NCI-H748 (cell line): Measurements from ENCODE around the gene SEMA6B.
A peak's percentile ranks its signal among the peaks of the same experiment; 100 is the strongest.
"Not testable (repeated sequence)": the region's sequence is repeated elsewhere in the genome, so short reads cannot be mapped to it uniquely, and the experiment has no call there.

Experiments used
- DNase-seq: peaks from one replicate; lab custom pipeline; 2025; ENCODE audit not compliant: unreplicated experiment; lab: John Stamatoyannopoulos, UW

Gene SEMA6B

GRCh38 chr19:4548238-4548584 lies 11.3 kb downstream of the SEMA6B start:
- no peak for DNase-seq

GRCh38 chr19:4547303-4548237 lies 11.9 kb downstream of the SEMA6B start:
- DNase-seq, result peak; percentile 30

DNA sequence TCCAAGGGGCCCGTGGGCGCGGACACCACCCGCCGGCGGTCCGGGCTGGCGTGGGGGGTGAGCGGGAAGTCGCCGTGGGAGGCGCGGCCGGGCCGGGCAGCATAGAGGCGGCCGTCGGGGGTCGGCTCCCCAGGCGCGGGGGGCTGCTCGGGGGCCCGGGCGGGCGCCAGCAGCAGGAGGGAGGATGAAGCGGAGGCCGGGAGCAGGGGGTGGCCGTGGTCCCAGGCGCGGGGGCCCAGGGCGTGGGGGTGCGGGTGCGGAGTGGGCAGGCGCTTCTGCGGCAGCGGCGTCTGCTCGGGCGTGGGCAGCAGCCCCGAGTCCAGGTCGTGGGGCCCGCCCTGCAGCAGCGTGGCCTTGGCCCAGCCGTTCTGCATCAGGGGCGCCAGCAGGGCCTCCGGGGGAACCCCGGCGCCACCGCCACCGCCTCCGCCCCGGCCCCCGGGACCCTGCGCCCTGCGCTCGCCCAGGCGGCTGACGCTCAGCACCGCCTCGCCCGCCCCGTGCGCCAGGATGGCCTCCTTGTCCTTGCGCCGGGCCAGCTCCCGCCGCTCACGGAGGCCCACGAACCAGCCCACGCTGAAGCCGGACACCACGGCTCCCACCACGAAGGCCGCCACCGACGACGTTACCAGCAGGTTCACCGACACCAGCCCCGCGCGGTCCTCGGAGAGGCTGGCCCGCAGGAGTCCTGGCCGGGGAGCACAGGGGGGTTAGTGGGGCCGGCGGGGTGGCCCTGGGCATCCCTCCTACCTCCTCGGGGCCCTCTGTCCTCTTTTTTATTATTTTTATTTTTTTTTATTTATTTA lies 15.4 kb downstream of the SEMA6B start:
- DNase-seq, result no peak

DNA sequence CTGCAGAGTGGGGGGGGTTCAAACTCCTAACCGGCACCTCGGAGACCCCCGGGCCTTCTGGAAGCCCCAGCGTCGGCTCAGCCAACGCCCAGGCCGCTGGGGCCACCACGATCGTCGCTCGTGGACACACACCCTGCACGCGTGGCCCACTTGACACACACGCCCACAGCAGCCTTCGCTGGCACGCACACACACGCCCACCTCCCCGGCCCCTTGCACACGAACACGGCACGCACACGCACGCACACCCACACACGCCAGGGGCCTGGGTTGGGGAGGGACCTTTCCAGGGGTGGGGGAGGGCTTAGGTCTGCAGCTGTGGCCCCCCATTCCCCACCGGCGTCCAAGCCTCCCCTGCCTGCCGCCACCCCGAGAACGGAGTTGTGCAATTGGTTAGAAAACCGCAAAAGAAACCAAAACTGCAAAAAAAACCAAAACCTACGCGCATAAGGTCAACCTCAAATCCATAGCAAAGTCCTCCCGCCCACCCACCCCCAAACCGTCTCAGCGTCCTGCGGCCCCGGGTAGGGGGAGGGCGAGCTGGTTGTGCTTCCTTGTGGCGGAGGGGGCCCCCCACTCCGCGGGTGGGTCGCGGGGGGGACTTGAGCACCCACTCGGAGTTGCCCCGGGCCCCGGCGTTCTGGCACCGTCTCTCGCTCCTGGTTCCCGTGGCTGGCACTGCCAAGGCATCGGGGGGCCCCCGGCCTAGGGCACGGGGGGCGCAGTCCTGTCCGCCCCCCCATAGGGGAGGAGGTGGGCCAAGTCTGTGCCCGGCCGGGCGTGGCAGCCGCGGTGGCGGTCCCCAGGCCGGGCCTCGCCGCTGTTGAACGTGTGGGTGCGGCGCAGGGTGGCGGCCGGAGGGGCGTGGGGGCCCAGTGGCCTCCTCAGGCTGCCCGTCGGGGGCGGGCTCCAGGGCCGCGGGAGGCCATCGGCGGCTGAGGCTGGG lies 16.3 kb downstream of the SEMA6B start:
- no peak for DNase-seq

DNA sequence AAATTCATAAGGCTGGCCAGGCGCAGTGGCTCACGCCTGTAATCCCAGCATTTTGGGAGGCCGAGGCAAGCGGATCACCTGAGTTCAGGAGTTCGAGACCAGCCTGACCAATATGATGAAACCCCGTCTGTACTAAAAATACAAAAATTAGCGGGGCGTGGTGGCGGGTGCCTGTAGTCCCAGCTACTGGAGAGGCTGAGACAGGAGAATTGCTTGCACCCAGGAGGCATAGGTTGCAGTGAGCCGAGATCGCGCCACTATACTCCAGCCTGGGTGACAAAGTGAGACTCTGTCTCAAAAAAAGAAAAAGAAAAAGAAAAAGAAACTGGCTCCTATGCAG lies 17.7 kb downstream of the SEMA6B start:
- not testable (repeated sequence) for DNase-seq

DNA sequence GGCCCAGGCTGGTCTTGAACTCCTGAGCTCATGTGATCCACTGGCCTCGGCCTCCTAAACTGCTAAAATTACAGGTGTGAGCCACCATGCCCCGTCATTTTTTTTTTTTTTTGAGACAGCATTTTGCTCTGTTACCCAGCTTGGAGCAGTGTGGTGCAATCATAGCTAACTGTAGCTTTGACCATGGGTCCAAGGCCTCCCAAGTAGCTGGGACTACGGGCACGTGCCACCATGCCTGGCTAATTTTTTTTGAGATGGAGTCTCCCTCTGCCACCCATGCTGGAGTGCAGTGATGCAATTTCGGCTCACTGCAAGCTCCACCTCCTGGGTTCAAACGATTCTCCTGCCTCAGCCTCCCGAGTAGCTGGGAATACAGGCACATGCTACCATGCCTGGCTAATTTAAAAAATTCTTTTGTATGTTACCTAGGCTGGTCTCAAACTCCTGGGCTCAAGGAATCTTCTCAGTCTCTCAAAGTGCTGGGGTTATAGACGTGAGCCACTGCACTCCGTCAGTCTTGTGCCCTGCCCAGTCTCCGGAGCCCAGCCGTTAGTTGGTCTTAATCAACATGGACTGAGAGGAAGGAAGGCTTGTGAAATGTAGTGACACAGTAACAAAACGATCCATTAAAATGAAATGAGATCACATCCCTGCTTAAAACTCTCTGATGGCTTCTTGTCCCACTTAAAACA lies 18.2 kb downstream of the SEMA6B start:
- DNase-seq, result no peak

DNA sequence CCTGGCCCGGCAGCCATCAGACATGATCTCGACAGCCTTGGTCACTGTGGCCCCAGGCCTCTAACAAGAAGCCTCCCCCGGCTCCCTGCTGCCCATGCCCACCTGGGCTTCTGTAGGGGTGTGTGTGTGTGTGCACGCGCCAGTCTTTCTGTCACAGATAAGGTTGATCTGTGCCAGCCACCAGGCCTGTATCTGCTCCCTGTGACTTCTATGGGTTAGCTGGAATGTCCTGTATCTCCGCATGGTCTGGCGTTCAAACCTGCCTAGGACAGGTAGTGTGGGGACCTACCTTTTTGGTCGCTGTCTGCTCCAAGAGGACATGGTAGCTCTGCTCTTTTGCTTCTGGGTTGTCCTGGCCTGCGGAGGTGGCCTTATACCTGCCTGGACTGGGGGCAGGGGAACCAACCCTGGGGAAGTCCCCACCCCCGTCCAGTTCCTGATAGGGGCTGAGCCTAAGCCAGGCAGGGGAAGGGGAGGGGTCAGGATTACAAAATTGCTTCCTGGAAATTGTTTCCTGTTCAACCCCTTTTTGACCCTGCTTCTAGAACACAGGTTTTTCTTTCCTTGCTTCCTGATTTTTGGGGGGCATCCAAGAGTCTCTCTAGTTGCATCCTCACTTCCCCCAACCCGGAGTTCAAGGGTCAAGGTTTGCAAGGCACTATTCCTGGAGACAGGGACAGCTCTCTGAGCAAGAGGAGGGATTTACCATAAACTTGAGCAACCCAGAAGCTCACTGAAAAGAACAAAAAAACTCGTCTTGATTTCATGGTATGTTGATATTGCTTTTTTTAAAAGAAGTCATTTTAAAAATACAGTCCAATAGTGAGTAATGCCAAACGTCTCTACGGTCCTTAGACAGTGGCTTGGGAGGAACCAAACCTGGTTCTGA lies 19.5 kb downstream of the SEMA6B start, which contains the start of gene LRG1:
Gene LRG1 (minus strand): TSS at position 344 of the 889 bp plus-strand sequence. CDS start 23 bp downstream, at position 321.
- no peak for DNase-seq

DNA sequence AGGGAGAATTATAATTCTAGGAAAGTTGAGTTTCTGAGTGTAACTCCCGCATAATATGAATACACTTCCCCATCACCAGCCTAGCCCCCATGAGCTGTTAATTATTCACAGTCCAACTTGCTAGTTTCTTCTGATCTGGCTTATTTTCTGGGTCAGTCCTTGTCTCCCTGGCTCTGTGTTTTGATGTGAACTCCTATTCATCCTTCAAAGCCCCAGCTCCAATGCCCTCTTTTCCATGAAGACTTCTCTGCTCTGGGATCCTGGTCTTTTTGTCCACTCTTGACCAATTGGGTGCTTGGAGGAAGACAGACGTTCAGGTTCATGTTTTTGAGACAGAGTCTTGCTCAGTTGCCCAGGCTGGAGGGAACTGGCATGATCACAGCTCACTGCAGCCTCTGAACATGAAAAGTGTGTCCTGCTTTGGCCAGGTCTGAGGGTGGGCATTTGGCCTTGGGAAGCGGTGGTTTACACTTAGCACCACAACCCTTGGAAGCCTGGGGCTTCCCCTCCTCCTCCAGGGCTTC lies 20.3 kb downstream of the SEMA6B start:
- DNase-seq, result no peak

GRCh38 chr19:4538601-4538954 lies 20.9 kb downstream of the SEMA6B start:
- DNase-seq, result no peak

- DNase-seq, result no peak
Observed at GRCh38 chr19:4537953-4538600, 21.4 kb downstream of the SEMA6B start.

DNA sequence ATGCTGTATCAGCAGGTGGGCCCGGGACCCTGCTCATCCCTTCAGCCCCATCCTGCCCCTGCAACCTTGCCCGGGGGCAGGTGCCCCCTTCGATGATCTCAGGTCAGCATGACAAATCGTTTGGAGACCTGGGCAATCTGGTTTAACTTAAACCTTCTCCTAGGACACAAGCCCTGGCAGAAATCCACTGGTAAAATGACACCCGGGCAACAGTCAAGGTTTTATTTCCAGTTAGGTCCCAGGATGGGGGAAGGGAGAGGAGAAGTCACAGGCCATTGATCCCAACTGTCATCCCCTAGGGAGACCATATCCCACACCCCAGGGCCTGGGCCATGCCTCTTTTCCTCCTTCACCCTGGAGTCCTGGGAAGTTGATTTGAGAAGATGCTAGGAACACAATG lies 22.7 kb downstream of the SEMA6B start:
- DNase-seq, result no peak

DNA sequence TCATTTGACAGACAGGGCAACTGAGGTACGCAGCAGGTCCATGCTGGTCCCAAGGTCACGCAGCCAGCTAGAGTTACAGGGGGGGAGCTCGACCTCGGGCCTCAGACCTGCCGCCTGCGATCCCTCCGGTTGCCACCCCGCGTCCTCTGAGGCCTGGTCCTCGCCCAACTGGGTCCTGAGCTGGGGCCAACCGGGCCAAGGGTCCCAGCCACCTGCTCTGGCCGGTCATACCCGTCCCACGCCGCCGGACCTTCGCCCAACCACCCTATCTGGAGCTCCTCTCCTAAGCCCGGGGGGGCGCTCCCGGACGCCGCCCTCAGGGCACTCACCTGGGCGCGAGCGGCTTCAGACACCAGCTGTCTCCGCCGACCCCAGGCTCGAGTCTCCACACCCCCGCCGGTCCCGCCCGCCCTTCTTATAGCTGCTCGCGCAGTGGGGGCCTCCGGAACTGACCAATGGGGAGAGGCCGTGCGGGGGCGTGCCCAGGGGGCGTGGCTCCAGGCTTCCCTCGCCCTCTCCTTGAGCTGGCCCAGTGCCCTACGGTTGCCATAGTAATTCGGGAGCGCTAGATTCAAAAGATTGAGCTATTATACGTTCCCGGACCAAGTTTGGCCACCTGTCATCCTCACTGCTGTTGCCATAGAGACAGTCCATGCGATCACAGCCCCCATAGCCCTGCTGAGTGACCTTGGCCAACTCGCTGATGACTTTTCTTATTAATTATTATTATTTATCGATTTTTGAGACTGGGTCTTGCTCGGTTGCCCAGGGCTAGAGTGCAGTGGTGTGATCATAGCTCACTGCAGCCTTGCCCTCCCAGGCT lies 24.4 kb downstream of the SEMA6B start, which contains the start of gene PLIN5:
Gene PLIN5 (minus strand): TSS at position 389 of the 823 bp plus-strand sequence. CDS start 1,150 bp downstream, outside the sequence.
- DNase-seq, result peak; percentile 96

- no peak for DNase-seq
Observed at GRCh38 chr19:4533835-4534424, 25.6 kb downstream of the SEMA6B start.

DNA sequence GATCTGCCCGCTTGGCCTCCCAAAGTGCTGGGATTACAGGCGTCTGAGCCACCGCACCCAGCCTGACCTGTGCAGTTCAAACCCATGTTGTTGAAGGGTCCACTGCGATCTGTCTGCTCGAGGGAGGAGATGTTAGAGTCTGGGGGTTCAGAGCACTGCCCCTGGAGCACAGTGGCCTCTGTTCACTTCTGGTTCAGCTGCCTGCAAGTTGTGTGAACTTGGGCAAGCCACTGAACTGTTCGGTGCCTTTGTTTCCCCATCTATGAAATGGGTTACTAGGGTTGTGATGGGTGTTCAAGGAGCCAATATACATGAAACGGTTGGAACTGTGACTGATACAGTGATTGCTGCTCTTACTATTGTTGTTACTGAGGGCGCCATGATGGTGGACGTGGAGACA lies 26.1 kb downstream of the SEMA6B start:
- no peak for DNase-seq

DNA sequence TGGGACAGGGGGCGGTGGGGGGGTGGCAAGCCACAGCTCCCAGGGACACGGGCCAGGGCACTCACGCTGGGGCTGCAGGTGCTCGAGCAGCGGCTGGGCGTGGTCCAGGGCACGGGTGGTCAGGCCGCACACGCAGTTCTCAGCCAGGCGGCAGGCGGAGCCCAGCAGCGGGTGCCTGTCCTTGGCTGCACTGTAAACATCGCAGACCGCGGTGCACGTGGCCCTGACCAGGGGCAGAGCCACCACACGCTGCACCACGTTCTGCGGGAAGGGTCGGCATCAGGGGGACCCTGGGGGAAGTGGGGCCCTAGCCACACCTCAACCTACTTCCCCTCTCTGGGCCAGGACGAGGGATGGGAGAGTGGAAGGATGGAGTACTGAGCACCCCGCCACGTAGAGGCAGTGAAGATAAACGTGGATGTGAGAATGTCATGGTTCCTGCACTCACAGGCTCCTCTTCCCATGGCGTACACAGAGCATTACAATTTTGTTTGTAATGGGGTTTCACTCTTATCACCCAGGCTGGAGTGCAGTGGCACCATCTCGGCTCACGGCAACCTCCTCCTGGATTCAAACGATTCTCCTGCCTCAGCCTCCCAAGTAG lies 27.8 kb downstream of the SEMA6B start:
- peak; percentile 39 for DNase-seq

DNA sequence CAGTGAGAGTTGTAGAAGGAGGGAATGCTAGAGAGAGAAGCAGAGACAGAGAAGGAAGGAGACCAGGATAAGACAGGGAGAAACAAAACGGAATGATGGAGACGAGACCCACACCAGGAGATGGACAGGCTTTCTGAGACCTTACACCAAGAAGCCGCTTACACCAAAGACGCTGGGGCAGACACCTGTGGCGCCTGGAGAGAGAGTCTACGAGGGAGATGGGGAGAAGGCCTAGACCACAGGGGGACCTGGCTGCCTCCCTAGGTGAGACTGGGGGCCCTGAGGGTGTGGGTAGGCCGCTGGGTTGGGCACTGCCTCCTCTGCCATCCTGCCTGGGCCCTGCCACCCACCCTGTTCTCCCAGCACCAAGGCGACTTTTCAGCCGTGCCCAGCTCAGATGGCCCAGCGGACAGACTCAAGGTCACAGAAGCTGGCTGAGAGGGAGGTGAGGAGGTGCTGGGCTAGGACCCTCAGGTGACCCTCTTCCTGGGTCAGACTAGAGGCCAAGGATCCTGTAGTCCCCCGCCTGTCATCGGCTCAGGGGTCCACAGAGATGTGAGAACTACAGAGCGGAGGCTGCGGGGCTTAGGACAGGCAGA lies 29.5 kb downstream of the SEMA6B start:
- no peak for DNase-seq

DNA sequence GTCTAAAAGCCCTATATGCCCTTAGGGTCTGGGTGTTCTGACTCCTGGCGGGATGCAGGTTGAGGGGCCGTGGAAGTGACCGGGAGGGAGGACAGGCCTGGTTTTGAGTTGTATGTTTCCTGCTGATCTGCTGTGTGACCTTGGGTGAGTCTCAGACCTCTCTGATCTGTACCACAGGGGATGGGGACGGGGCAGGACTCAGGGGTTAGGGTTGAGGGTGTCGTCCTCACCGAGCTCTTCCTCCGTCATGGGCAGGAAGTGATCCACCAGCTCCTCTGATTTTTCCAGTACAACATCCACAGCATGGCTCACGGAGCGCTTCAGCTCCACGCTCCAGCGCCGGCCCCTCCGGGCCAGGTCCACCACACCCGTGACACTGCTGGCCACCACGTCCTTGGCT lies 30.6 kb downstream of the SEMA6B start:
- DNase-seq, result no peak
